DND-41 (cell line): ENCODE measurements around the gene RPS3.

Source experiments
- ATAC-seq: fragments of 200-7000 bp; cut with Tn5 transposase; 3 replicates; pipeline ENCODE4 v1.9.1; 2021; ENCODE audit warnings: low read depth; ENCODE audit not compliant: insufficient read depth
- DNase-seq: peaks from one replicate; pipeline ENCODE4 v3.0.0-alpha.2; 2020
- H2AFZ ChIP-seq: 2 replicates; pipeline ENCODE4 v1.6.0; 2012; ENCODE audit warnings: low read depth, low read length
- H3K27ac ChIP-seq: 2 replicates; pipeline ENCODE4 v1.5.1; 2012; ENCODE audit warnings: low read length, inconsistent platforms
- H3K27me3 ChIP-seq: fragments of 200-600 bp; sonication (generic); 2 replicates; pipeline ENCODE4 v1.6.0; 2012; ENCODE audit warnings: low read length, mild to moderate bottlenecking, inconsistent platforms; ENCODE audit not compliant: insufficient read depth, poor library complexity
- H3K36me3 ChIP-seq: 2 replicates; pipeline ENCODE4 v1.5.1; 2012; ENCODE audit warnings: low read length, inconsistent platforms; ENCODE audit not compliant: insufficient read depth
- H3K4me1 ChIP-seq: 2 replicates; pipeline ENCODE4 v1.5.1; 2012; ENCODE audit warnings: mild to moderate bottlenecking, low read length; ENCODE audit not compliant: insufficient read depth
- H3K4me2 ChIP-seq: 2 replicates; pipeline ENCODE4 v1.6.0; 2012; ENCODE audit warnings: mild to moderate bottlenecking, moderate library complexity, low read length, inconsistent platforms; ENCODE audit not compliant: insufficient read depth
- H3K4me3 ChIP-seq, 2 experiments: fragments of 200-600 bp in 1 of 2; shearing (Covaris generic) in 1 of 2; 2 replicates each; pipeline ENCODE4 v1.5.1; 2012 to 2016; ENCODE audit warnings: inconsistent platforms in 2 of 2, low read length in 2 of 2, mild to moderate bottlenecking in 2 of 2, low read depth in 1 of 2, moderate library complexity in 1 of 2
- H3K79me2 ChIP-seq: 2 replicates; pipeline ENCODE4 v1.6.0; 2012; ENCODE audit warnings: low read length, inconsistent platforms; ENCODE audit not compliant: insufficient read depth
- H3K9ac ChIP-seq: 2 replicates; pipeline ENCODE4 v1.6.0; 2012; ENCODE audit warnings: low read depth, mild to moderate bottlenecking, inconsistent platforms, low read length, moderate library complexity
- H3K9me3 ChIP-seq: 2 replicates; pipeline ENCODE4 v1.5.1; 2012; ENCODE audit warnings: low read length, moderate library complexity, mild to moderate bottlenecking, inconsistent platforms; ENCODE audit not compliant: insufficient read depth, severe bottlenecking
- H4K20me1 ChIP-seq: 2 replicates; pipeline ENCODE4 v1.6.0; 2012; ENCODE audit warnings: low read length; ENCODE audit not compliant: insufficient read depth
- CTCF ChIP-seq: IDR thresholded peaks from 2 replicates; pipeline ENCODE4 v1.5.1; 2012; ENCODE audit warnings: borderline replicate concordance, low read length, moderate library complexity, mild to moderate bottlenecking; ENCODE audit not compliant: poor library complexity, severe bottlenecking; ENCODE audit errors: extremely low read depth
- EZH2 ChIP-seq: IDR thresholded peaks from 3 replicates; pipeline ENCODE4 v1.6.1; 2012; ENCODE audit warnings: borderline replicate concordance, low read depth, mild to moderate bottlenecking, moderate library complexity, low read length, inconsistent platforms; ENCODE audit not compliant: severe bottlenecking

RPS3 gene

GRCh38 chr11:75430714-75431532 lies 31.6 kb downstream of the RPS3 start:
- TF ChIP-seq EZH2, result no peak
- no peak for TF ChIP-seq CTCF
- no peaks in the 10 kb centered on the region for H3K4me1 ChIP-seq
- H3K79me2 ChIP-seq, result no peaks in the 10 kb centered on the region
- H3K36me3 ChIP-seq, result no peaks in the 10 kb centered on the region
- H3K4me3 ChIP-seq, result no peak overlapping the region
- H3K9me3 ChIP-seq, result no peaks in the 10 kb centered on the region
- H2AFZ ChIP-seq, result no peak overlapping the region
- no peaks in the 10 kb centered on the region for H3K27me3 ChIP-seq
- H3K4me2 ChIP-seq, result no peak overlapping the region
- H4K20me1 ChIP-seq, result no peaks in the 10 kb centered on the region; the same call in 1 of the 2 replicates
- H3K9ac ChIP-seq, result no peak overlapping the region
- DNase-seq (no peak), ATAC-seq (no peak)
- H3K27ac ChIP-seq, result no peak overlapping the region

- no peaks in the 10 kb centered on the region for H3K9me3 ChIP-seq
- TF ChIP-seq EZH2 (no peak), CTCF (no peak)
- no peak for DNase-seq
- H3K4me1 ChIP-seq, result no peaks in the 10 kb centered on the region
- no peak overlapping the region for H3K9ac ChIP-seq
- no peaks in the 10 kb centered on the region for H3K36me3 ChIP-seq
- no peak for ATAC-seq
- H4K20me1 ChIP-seq, result no peaks in the 10 kb centered on the region; the same call in 1 of the 2 replicates
- H3K27me3 ChIP-seq, result no peaks in the 10 kb centered on the region
- H3K4me2 ChIP-seq, result no peak overlapping the region
- no peak overlapping the region for H2AFZ ChIP-seq
- H3K4me3 ChIP-seq, result no peak overlapping the region
- no peaks in the 10 kb centered on the region for H3K79me2 ChIP-seq
- no peak overlapping the region for H3K27ac ChIP-seq
Observed at GRCh38 chr11:75431533-75432525, 32.5 kb downstream of the RPS3 start.

- TF ChIP-seq CTCF (no peak), EZH2 (no peak)
- H3K36me3 ChIP-seq, result no peaks in the 10 kb centered on the region
- H3K79me2 ChIP-seq, result no peaks in the 10 kb centered on the region
- no peak within 1 kb of the TSS for H3K9ac ChIP-seq
- no peak within 1 kb of the TSS for H3K4me3 ChIP-seq
- H2AFZ ChIP-seq, result no peak within 1 kb of the TSS
- H3K27me3 ChIP-seq, result no peaks in the 10 kb centered on the region
- H3K9me3 ChIP-seq, result no peaks in the 10 kb centered on the region
- H3K27ac ChIP-seq, result no peak within 1 kb of the TSS
- ATAC-seq (no peak), DNase-seq (no peak)
- no peaks in the 10 kb centered on the region for H3K4me1 ChIP-seq
- H4K20me1 ChIP-seq, result no peaks in the 10 kb centered on the region; the same call in 1 of the 2 replicates
- no peak within 1 kb of the TSS for H3K4me2 ChIP-seq
Observed at GRCh38 chr11:75432911-75433321, 33.6 kb downstream of the RPS3 start, which contains the start of gene KLHL35. KLHL35 (minus strand) TSS chr11:75433203; CDS start chr11:75430629, 2,574 bp downstream.
